ENCODE measurements around the gene OLFM3.

Gene OLFM3

GRCh38 chr1:101996825-101997465 is at the start of gene OLFM3:
TSS of gene OLFM3 (minus strand) at chr1:101996926.
- no peak for DNase-seq (ENCODE audit: low spot score)

GRCh38 chr1:102045752-102046151 is 49.0 kb upstream of the OLFM3 start:
- no peak for DNase-seq (ENCODE audit: low spot score)

- no peak for DNase-seq (ENCODE audit: low spot score)
These were observed 35.8 kb upstream of the OLFM3 start for GRCh38 chr1:102032534-102032933.

- no peak for DNase-seq (ENCODE audit: low spot score)
These were observed 22.8 kb upstream of the OLFM3 start for GRCh38 chr1:102019530-102019929.

GRCh38 chr1:102015728-102016127 is 19.0 kb upstream of the OLFM3 start:
- no peak for DNase-seq (ENCODE audit: low spot score)

- DNase-seq (ENCODE audit: low spot score) = no peak
These were observed 5.3 kb upstream of the OLFM3 start for GRCh38 chr1:102002057-102002456.

GRCh38 chr1:101995984-101996745 is 561 bp downstream of the OLFM3 start:
- DNase-seq (ENCODE audit: low spot score) = no peak

DNA sequence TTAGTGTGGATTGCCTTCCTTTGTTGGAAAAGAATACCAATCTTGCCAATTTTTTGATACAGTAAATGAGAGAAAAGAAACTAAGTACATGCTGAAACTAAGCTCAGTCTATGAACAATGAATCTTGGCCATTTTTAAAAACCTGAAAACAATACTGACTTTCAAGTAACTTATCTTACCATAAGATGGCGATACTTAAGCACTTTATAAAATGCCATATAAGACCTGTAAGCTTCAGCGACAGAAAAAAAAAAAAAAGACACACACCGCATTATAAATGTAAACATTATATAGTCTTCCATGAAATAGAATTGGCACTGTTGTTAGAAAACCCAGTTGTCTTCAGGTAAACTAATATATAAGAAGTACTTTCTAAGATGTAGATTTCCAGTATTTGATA is 3.0 kb downstream of the OLFM3 start:
- DNase-seq (ENCODE audit: low spot score) = no peak

- no peak for DNase-seq (ENCODE audit: low spot score)
These were observed 3.7 kb downstream of the OLFM3 start for GRCh38 chr1:101992821-101993575.

DNA sequence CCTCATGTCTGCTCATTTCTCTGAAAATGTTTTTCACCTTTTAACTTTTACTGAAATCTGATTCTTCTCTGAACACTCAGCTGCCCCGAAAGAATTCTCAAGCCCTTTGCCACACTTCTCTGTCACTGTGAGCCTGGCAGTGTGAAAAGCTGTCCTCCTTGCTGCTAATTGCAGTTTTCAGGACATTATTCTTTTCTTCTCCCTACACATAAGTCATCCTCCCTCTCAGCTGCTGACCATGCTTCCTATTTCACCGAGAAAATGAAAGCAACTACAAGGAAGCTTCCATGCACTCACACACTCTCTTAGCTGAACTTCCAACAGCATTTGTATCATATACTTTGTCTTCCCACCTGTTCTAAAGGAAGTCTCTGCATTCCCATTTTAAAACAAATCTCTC is 15.8 kb downstream of the OLFM3 start:
- no peak for DNase-seq (ENCODE audit: low spot score)

DNA sequence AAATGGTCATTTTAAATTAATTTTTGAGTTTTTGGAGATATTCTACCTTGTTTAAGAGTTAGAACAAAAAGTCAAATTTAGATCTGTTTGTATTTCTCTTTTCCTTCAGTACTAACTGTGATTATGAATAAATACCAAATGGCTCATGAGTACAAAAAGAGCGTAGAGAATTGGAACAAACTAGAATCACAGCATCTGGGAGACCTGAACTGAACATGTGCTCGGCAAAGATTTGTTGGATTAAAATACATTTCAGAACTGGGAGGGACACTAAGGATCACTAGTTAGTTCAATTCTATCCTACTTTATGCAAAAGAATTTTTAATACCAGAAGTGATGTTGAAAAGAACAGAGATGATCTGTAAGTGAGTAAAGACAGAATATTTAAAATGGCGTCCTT is 19.5 kb downstream of the OLFM3 start:
- DNase-seq (ENCODE audit: low spot score) = no peak

GRCh38 chr1:101976161-101976560 is 20.6 kb downstream of the OLFM3 start:
- DNase-seq (ENCODE audit: low spot score) = no peak

- DNase-seq (ENCODE audit: low spot score) = no peak
These were observed 21.4 kb downstream of the OLFM3 start for GRCh38 chr1:101975371-101975770.

DNA sequence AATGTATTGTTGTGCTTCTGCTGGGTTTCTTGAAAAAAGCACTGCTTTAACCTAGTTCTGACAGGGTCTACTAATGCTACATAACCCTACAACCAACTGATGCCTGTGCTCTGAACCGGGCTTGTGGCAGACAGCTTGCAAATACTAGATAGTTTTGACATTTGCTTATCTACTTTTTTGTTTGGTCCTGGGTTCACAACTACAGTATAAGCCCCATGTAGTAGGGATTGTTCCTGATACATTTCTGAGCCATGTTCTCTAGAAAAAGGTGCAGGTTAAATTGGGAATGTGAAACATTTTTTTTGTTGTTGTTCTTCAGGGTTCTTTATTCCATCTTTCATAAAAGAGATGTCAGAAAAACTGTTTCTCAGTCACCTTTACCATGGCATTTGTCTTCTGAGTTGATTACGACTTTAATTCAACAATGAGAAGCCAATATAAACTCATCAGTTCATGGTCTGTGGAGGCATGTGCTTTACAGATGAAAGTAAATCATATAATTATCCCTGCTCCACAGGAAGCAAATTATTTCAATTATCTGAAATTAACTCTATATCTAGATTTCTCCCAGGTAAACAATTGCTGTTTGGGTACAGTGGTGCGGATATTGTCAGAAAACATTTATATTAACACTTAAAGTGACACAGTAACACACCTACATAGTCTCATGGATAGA is 22.0 kb downstream of the OLFM3 start:
- no peak for DNase-seq (ENCODE audit: low spot score)

GRCh38 chr1:101971304-101971703 is 25.4 kb downstream of the OLFM3 start:
- no peak for DNase-seq (ENCODE audit: low spot score)

DNA sequence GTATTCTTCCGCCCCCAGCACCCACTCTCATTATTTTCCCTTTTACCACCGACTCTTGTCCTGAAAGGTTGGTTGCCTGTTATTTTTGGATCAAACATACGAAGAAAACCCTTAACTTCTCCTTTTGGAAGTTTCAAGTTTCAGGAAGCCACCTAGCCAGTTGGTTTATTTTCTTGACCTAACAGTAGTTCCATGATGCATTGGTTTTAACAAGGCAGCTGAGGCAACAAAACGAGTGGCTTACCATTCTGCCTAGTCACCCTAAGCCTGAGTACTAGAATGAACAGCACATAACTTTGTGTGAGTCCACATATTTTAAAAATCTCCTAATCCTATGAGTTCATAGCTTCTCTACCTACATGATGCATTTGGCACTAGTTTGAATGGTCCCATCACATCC is 28.9 kb downstream of the OLFM3 start:
- no peak for DNase-seq (ENCODE audit: low spot score)

GRCh38 chr1:101965341-101965740 is 31.4 kb downstream of the OLFM3 start:
- DNase-seq (ENCODE audit: low spot score) = no peak

- no peak for DNase-seq (ENCODE audit: low spot score)
These were observed 32.0 kb downstream of the OLFM3 start for GRCh38 chr1:101964708-101965107.

- no peak for DNase-seq (ENCODE audit: low spot score)
These were observed 36.6 kb downstream of the OLFM3 start for GRCh38 chr1:101960142-101960541.

DNA sequence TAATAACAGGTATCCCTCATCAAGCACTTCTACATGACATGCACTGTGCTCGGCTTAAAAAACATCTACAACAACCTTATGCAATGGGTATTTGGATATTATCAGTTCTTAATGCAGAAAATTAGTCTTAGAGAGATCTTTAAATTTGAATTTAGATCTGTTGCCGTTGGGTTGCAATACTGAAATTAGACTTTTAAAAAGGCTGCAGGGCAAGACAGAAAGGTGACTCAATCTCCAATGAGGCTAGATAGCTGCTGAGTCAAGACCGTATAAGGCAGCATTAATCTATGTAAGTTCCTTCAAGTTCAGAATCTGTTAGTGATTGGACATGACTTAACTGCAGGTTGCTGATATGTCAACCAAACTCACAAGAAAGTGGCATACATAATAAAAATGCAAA is 37.3 kb downstream of the OLFM3 start:
- no peak for DNase-seq (ENCODE audit: low spot score)

DNA sequence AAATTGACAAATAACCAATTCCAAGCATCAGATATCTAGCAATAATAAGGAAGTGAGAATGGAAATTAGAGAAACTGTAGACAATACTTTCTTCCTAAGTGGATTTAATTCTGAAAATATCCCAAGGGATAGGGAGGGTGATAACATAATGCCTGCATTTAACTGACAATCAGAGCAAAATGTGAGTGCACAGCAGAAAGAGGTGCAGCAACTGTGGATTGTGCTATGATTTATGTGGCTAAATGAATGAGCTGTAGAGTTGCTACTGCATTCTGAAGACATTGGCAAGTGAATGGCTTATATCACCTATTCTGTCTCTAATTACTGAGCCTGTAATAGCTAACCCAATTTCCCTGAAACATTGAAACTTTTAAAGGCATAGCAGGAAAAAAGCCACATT is 39.0 kb downstream of the OLFM3 start:
- DNase-seq (ENCODE audit: low spot score) = no peak

- DNase-seq (ENCODE audit: low spot score) = no peak
These were observed 43.1 kb downstream of the OLFM3 start for GRCh38 chr1:101953623-101954022.

DNA sequence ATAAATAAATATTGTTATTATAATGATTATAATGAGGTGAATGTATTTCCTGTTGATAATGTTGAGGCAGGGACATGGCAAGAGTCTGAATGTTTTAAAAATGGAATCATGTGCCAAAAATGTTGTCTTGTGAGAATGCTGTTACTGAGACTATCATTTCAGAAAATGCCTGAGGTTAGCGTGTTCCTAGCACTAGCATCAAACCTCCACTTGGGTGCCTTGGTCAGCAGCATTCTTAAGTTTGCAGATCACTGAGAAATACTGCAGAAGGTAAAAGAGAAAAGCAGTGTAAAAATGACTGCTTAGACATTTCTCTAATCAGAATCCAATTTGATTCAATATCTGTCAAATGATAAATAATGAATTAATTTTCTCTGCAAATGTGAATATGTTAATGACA is 50.8 kb downstream of the OLFM3 start:
- no peak for DNase-seq (ENCODE audit: low spot score)
